Neural progenitor cell (in vitro differentiated cells): ENCODE results near the gene GRIK1. TPM values are rescaled to one million over a fixed set of nuclear protein-coding genes. Genes with fewer than 3 reads are reported as not detected.

Experiments used
- DNase-seq: peaks from one replicate; pipeline ENCODE4 v3.0.0-alpha.2; 2016; ENCODE audit warnings: low spot score
- H2AFZ ChIP-seq: fragments of 200-600 bp; sonication (generic); replicated peaks from 2 replicates; pipeline ENCODE4 v1.6.1; 2016; ENCODE audit warnings: antibody characterized with exemption
- H3F3A ChIP-seq: fragments of 200-600 bp; sonication (generic); 2 replicates; pipeline ENCODE4 v1.6.1; 2016; ENCODE audit warnings: antibody characterized with exemption, low read depth
- H3K27ac ChIP-seq: fragments of 200-600 bp; sonication (generic); 2 replicates; pipeline ENCODE4 v1.5.1; 2016; ENCODE audit warnings: mild to moderate bottlenecking
- H3K27me3 ChIP-seq: fragments of 200-600 bp; sonication (generic); 2 replicates; pipeline ENCODE4 v1.6.1; 2016; ENCODE audit warnings: mild to moderate bottlenecking, moderate library complexity
- H3K36me3 ChIP-seq: fragments of 200-600 bp; sonication (generic); 2 replicates; pipeline ENCODE4 v1.5.1; 2016
- H3K4me1 ChIP-seq: fragments of 200-600 bp; sonication (generic); 2 replicates; pipeline ENCODE4 v1.6.1; 2016; ENCODE audit warnings: mixed run types
- H3K4me2 ChIP-seq: fragments of 200-600 bp; sonication (generic); 2 replicates; pipeline ENCODE4 v1.6.1; 2016
- H3K4me3 ChIP-seq: fragments of 200-600 bp; sonication (generic); 2 replicates; pipeline ENCODE4 v1.5.1; 2016
- H3K79me2 ChIP-seq: fragments of 200-600 bp; sonication (generic); 2 replicates; pipeline ENCODE4 v1.6.1; 2016; ENCODE audit warnings: low read depth
- H3K9ac ChIP-seq: fragments of 200-600 bp; sonication (generic); 2 replicates; pipeline ENCODE4 v1.6.1; 2016
- H3K9me3 ChIP-seq: fragments of 200-600 bp; sonication (generic); 2 replicates; pipeline ENCODE4 v1.5.1; 2016; ENCODE audit warnings: low read depth
- H4K20me1 ChIP-seq: fragments of 200-600 bp; sonication (generic); 2 replicates; pipeline ENCODE4 v1.6.1; 2016; ENCODE audit warnings: low read depth
- H3K27ac Mint-ChIP-seq: 3 replicates; pipeline ENCODE4 v1.8.0; 2021; ENCODE audit warnings: mixed read lengths
- H3K27me3 Mint-ChIP-seq: 2 replicates; pipeline ENCODE4 v1.8.0; 2022; ENCODE audit warnings: low read depth, mild to moderate bottlenecking, inconsistent platforms, moderate library complexity, mixed read lengths; ENCODE audit not compliant: insufficient read depth
- H3K36me3 Mint-ChIP-seq: 3 replicates; pipeline ENCODE4 v1.8.0; 2021; ENCODE audit warnings: mixed read lengths
- H3K4me1 Mint-ChIP-seq: 3 replicates; pipeline ENCODE4 v1.8.0; 2021; ENCODE audit warnings: mixed read lengths
- H3K4me3 Mint-ChIP-seq: 3 replicates; pipeline ENCODE4 v1.8.0; 2021; ENCODE audit warnings: mild to moderate bottlenecking, moderate library complexity, mixed read lengths
- H3K9me3 Mint-ChIP-seq: 3 replicates; pipeline ENCODE4 v1.8.0; 2020; ENCODE audit warnings: mixed read lengths
- EZH2 ChIP-seq: fragments of 200-600 bp; sonication (generic); IDR thresholded peaks from 2 replicates; pipeline ENCODE4 v1.6.1; 2017; ENCODE audit warnings: antibody characterized with exemption, mild to moderate bottlenecking, moderate library complexity
- EZH2phosphoT487 ChIP-seq: fragments of 200-600 bp; sonication (generic); IDR thresholded peaks from 2 replicates; pipeline ENCODE4 v1.6.1; 2017; ENCODE audit warnings: antibody characterized with exemption
- total RNA-seq: library from RNA; depleted of rRNA; stranded (reverse); fragments of >200 nt; gene quantifications from 2 replicates; pipeline ENCODE4 v1.2.3, GENCODE V29; 2015; ENCODE audit warnings: low replicate concordance
- TF ChIP-seq, protein P1 (sequence below): fragments of 200-600 bp; sonication (generic); IDR thresholded peaks from 2 replicates; pipeline ENCODE4 v1.5.1; 2017; ENCODE audit warnings: antibody characterized with exemption, mild to moderate bottlenecking

The GRIK1 gene
- total RNA-seq, 1 donor from 2014 or later, result 1.6 TPM

DNA sequence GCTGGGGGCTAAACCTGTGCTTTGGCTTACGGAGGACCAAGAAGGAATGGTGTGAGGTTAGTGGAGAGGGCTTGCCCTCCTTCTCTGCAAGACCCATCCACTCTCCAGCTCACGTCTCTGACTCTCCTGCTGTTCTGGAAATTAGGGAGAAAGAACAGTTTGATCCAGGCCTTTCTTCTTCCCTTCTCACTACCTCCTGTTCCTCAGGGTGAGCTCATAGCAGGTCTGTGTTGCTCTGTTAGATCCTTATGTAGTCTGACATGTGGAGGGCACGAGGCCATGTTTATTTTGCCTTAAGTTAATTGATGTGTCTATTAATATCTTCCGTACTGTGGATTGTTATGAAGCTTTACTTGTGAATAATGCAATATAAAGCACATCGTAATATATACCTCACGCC, 315.0 kb downstream of the GRIK1 start:
- Mint-ChIP-seq H3K9me3 (no peaks in the 10 kb centered on the region), H3K27ac (no peak overlapping the region), H3K36me3 (peaks cover 6% of the 10 kb centered on the region), H3K4me1 (no peaks in the 10 kb centered on the region), H3K27me3 (no peaks in the 10 kb centered on the region), H3K4me3 (no peak overlapping the region)
- no peaks in the 10 kb centered on the region for H3F3A ChIP-seq
- no peaks in the 10 kb centered on the region for H3K9me3 ChIP-seq
- TF ChIP-seq EZH2phosphoT487, result no peak
- no peak for TF ChIP-seq EZH2
- H3K4me1 ChIP-seq, result no peaks in the 10 kb centered on the region
- no peak for DNase-seq
- no peak overlapping the region for H3K4me2 ChIP-seq
- no peaks in the 10 kb centered on the region for H3K36me3 ChIP-seq
- no peaks in the 10 kb centered on the region for H3K79me2 ChIP-seq
- no peak overlapping the region for H3K27ac ChIP-seq
- no peaks in the 10 kb centered on the region for H3K27me3 ChIP-seq
- H3K4me3 ChIP-seq, result no peak overlapping the region
- H3K9ac ChIP-seq, result no peak overlapping the region
- H4K20me1 ChIP-seq, result no peaks in the 10 kb centered on the region
- no peak overlapping the region for H2AFZ ChIP-seq

DNA sequence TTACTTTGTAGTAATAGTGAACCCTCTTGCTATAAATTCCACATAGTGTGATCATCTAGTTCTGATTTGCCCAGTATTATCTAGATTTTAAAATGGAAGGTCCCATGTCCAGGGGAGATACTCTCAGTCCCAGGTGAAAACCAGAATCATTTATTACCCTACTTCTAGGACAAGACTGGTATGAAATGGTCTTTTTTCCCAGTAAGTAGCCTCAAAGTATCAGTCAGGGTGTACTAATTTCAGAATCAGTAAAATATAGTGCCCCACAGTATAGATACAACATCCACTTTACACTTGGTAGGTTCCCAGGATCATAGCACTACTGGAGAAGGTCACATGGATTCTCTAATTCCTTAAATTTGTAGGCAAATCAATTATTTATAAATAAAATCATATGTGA, 318.3 kb downstream of the GRIK1 start:
- no peak overlapping the region for H3K4me2 ChIP-seq
- Mint-ChIP-seq H3K4me3 (no peak overlapping the region), H3K27ac (no peak overlapping the region), H3K9me3 (no peaks in the 10 kb centered on the region), H3K27me3 (peaks cover 2% of the 10 kb centered on the region), H3K4me1 (peaks cover 10% of the 10 kb centered on the region), H3K36me3 (peaks cover 5% of the 10 kb centered on the region)
- no peak overlapping the region for H3K9ac ChIP-seq
- no peaks in the 10 kb centered on the region for H3K79me2 ChIP-seq
- no peaks in the 10 kb centered on the region for H3K9me3 ChIP-seq
- H2AFZ ChIP-seq, result no peak overlapping the region
- TF ChIP-seq EZH2phosphoT487, result no peak
- H3K27ac ChIP-seq, result no peak overlapping the region
- no peak for DNase-seq
- peaks cover 8% of the 10 kb centered on the region for H3K4me1 ChIP-seq
- H3K36me3 ChIP-seq, result no peaks in the 10 kb centered on the region
- H4K20me1 ChIP-seq, result no peaks in the 10 kb centered on the region
- no peaks in the 10 kb centered on the region for H3F3A ChIP-seq
- no peaks in the 10 kb centered on the region for H3K27me3 ChIP-seq
- H3K4me3 ChIP-seq, result no peak overlapping the region

DNA sequence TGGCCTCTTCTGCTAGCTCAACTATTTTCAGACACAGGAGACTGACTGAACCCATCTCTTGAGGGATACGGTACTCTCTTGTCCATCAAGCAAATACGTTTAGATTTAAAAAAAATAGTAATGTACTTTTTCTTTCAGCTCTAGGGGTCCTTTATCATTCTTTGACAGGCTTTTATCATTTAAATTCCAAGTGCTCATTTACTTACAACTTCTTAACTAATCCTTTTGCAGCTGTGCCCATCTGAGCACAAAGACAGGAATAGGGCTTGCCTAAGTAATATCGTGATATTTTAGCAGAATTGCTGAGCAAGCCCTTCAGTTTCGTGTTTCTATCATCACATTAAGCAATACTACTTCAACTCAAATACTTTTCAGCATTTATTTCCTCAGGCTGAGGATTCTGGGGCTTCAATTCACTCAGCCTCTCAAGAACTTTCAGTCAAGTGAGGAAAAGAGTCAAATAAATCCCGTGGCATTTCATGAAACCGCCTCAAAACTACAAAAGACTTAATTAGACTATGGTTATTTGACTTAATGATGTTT, 323.5 kb downstream of the GRIK1 start:
- peaks cover 1% of the 10 kb centered on the region for H3K36me3 Mint-ChIP-seq
- Histone ChIP-seq H3K4me2 (peak overlapping the region; percentile 9), H3K9me3 (no peaks in the 10 kb centered on the region), H3K4me3 (no peak overlapping the region), H3K9ac (no peak overlapping the region), H3K4me1 (peaks cover 18% of the 10 kb centered on the region), H3K27me3 (no peaks in the 10 kb centered on the region), H3K36me3 (no peaks in the 10 kb centered on the region), H4K20me1 (no peaks in the 10 kb centered on the region), H3K27ac (no peak overlapping the region), H3F3A (no peaks in the 10 kb centered on the region), H2AFZ (peak overlapping the region; percentile 70), H3K79me2 (no peaks in the 10 kb centered on the region)
- H3K27me3 Mint-ChIP-seq, result peaks cover 2% of the 10 kb centered on the region
- TF ChIP-seq EZH2phosphoT487, result no peak
- TF ChIP-seq, protein P1, sequence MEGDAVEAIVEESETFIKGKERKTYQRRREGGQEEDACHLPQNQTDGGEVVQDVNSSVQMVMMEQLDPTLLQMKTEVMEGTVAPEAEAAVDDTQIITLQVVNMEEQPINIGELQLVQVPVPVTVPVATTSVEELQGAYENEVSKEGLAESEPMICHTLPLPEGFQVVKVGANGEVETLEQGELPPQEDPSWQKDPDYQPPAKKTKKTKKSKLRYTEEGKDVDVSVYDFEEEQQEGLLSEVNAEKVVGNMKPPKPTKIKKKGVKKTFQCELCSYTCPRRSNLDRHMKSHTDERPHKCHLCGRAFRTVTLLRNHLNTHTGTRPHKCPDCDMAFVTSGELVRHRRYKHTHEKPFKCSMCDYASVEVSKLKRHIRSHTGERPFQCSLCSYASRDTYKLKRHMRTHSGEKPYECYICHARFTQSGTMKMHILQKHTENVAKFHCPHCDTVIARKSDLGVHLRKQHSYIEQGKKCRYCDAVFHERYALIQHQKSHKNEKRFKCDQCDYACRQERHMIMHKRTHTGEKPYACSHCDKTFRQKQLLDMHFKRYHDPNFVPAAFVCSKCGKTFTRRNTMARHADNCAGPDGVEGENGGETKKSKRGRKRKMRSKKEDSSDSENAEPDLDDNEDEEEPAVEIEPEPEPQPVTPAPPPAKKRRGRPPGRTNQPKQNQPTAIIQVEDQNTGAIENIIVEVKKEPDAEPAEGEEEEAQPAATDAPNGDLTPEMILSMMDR, result no peak
- no peak for TF ChIP-seq EZH2
- no peak overlapping the region for H3K4me3 Mint-ChIP-seq
- peaks cover 3% of the 10 kb centered on the region for H3K9me3 Mint-ChIP-seq
- peak; percentile 14 for DNase-seq
- no peak overlapping the region for H3K27ac Mint-ChIP-seq
- H3K4me1 Mint-ChIP-seq, result peaks cover 17% of the 10 kb centered on the region

DNA sequence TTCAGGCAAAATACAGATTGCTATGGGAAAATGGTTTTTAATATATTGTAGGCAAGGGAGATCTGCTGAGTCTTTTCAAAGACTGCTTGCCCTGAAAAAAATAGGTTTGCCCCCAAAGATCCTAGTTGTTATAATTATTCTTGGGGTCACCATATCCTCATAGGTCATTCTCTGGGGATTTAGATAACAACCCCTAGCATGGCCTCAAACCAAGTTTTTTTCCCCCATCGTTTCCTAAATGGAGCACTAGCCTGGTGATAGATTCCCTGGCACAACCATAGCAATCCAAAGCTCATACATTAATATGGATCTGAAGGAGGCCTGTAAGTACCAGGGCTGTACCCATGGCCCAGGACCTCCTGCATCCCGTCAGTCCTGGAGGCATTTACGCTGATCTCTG, 325.9 kb downstream of the GRIK1 start:
- H2AFZ ChIP-seq, result no peak overlapping the region
- TF ChIP-seq EZH2 (no peak), EZH2phosphoT487 (no peak)
- TF ChIP-seq, protein P1, result no peak
- peaks cover 4% of the 10 kb centered on the region for H3K36me3 Mint-ChIP-seq
- H3K4me2 ChIP-seq, result no peak overlapping the region
- no peaks in the 10 kb centered on the region for H3K9me3 ChIP-seq
- DNase-seq, result no peak
- H3K27me3 ChIP-seq, result no peaks in the 10 kb centered on the region
- H3K27ac ChIP-seq, result no peak overlapping the region
- no peaks in the 10 kb centered on the region for H3K79me2 ChIP-seq
- peaks cover 3% of the 10 kb centered on the region for H3K9me3 Mint-ChIP-seq
- no peaks in the 10 kb centered on the region for H3K36me3 ChIP-seq
- H3K9ac ChIP-seq, result no peak overlapping the region
- H4K20me1 ChIP-seq, result no peaks in the 10 kb centered on the region
- H3F3A ChIP-seq, result no peaks in the 10 kb centered on the region
- H3K4me1 Mint-ChIP-seq, result peaks cover 17% of the 10 kb centered on the region
- H3K4me3 Mint-ChIP-seq, result no peak overlapping the region
- no peak overlapping the region for H3K27ac Mint-ChIP-seq
- no peaks in the 10 kb centered on the region for H3K27me3 Mint-ChIP-seq
- peaks cover 18% of the 10 kb centered on the region for H3K4me1 ChIP-seq
- no peak overlapping the region for H3K4me3 ChIP-seq
